Islet of Langerhans (tissue), 1 donor: ENCODE data around the gene PRKCZ.
"Not testable (repeated sequence)": the region's sequence is repeated elsewhere in the genome, so short reads cannot be mapped to it uniquely, and the experiment has no call there.

ENCODE experiments used
- FAIRE-seq: peaks from one replicate; lab custom pipeline; 2011; peaks lifted over from hg19 to GRCh38; lab: Jason Lieb, UNC

The PRKCZ gene

GRCh38 chr1:2087766-2088165 is 37.6 kb downstream of the PRKCZ start:
- FAIRE-seq: no peak

- no peak for FAIRE-seq
Observed at GRCh38 chr1:2088458-2088857, 38.2 kb downstream of the PRKCZ start.

GRCh38 chr1:2089051-2089450 is 38.8 kb downstream of the PRKCZ start:
- FAIRE-seq: no peak

- FAIRE-seq: no peak
Observed at GRCh38 chr1:2090216-2090890, 40.1 kb downstream of the PRKCZ start.

GRCh38 chr1:2091611-2092604 is 41.7 kb downstream of the PRKCZ start:
- FAIRE-seq: no peak

GRCh38 chr1:2093055-2093454 is 42.8 kb downstream of the PRKCZ start:
- FAIRE-seq: no peak

- FAIRE-seq: no peak
Observed at GRCh38 chr1:2093636-2094035, 43.4 kb downstream of the PRKCZ start.

- not testable (repeated sequence) for FAIRE-seq
Observed at GRCh38 chr1:2094269-2095158, 44.3 kb downstream of the PRKCZ start.

- FAIRE-seq: no peak
Observed at GRCh38 chr1:2095394-2095793, 45.2 kb downstream of the PRKCZ start.

GRCh38 chr1:2095981-2096736 is 45.9 kb downstream of the PRKCZ start:
- FAIRE-seq: no peak

- FAIRE-seq: no peak
Observed at GRCh38 chr1:2097386-2098300, 47.4 kb downstream of the PRKCZ start.

- FAIRE-seq: no peak
Observed at GRCh38 chr1:2098301-2098698, 48.1 kb downstream of the PRKCZ start.

- FAIRE-seq: no peak
Observed at GRCh38 chr1:2098839-2099785, 48.9 kb downstream of the PRKCZ start.

GRCh38 chr1:2099886-2100779 is 49.9 kb downstream of the PRKCZ start:
- FAIRE-seq: no peak

GRCh38 chr1:2100780-2101108 is 50.5 kb downstream of the PRKCZ start:
- no peak for FAIRE-seq

- no peak for FAIRE-seq
Observed at GRCh38 chr1:2101531-2101930, 51.3 kb downstream of the PRKCZ start.

GRCh38 chr1:2101946-2102345 is 51.7 kb downstream of the PRKCZ start:
- no peak for FAIRE-seq

- no peak for FAIRE-seq
Observed at GRCh38 chr1:2102753-2103152, 52.5 kb downstream of the PRKCZ start.
